HG02642 (cell line): Measurements from ENCODE around the gene OSBP.
"Not testable (repeated sequence)": the region's sequence is repeated elsewhere in the genome, so short reads cannot be mapped to it uniquely, and the experiment has no call there.

Source experiments
- ATAC-seq: cut with Tn5 transposase; IDR thresholded peaks from one replicate; pipeline ENCODE4 v1.9.1; 2021; ENCODE audit warnings: mild to moderate bottlenecking; ENCODE audit not compliant: unreplicated experiment, poor library complexity

Gene OSBP

DNA sequence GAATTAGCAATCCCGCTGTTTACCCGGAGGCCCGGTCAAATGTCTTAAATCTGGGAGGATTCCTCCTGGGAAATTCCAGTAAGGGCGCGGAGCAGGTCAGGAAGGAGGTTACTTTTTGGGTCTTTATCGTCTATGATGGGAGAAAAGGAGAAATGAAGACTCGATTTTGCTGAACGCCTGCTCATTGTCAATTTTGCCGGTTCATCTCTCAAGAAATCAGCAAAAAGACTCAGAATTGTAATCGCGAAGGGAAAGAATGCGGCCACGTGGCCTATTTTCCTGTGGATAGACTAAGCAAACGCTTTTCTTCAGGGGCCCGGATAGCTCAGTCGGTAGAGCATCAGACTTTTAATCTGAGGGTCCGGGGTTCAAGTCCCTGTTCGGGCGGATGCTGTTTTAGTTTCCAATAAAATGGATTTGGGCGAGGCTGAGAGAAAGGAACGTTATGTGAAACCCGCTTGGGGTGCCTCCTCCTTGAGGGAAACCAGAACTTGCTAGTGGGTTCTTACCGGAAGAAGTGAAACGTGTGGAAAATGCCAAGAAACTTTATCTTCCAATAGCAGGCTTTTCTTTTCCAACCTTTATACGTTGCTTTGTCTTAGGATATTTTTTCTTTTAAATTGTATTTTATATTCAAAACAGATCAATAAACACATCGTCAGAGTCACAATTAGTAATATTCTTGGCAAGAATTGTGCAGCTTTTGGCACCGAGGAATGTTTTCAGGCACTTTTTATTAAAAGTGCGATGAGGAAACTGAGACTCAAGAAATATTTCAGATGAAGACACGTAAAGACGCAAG lies 59.3 kb downstream of the OSBP start:
- peak; percentile 39 for ATAC-seq

DNA sequence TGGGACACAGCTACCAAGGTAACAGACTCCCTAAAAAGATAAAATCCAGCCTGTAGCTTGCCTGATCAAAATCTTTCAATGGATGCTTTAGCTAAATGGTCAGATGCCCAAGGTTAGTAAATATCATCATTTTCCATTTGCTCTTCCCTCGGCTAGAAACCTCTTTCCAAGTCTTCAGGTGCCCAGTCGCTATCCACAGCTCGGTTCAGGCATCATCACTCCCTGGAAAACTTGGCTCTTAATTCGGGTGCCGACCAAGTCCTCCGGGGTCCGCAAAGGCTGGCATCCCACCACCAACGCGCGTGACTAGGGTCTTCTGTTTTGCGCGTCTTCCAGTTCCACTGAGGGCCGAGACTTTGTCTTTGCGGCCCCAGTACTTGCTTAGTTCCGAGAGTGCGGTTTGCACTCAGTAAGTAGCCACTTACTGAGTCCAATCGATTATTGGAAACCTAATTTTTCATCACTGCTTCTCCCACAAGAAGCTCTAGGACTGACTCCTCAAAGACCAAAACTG lies 59.9 kb downstream of the OSBP start:
- ATAC-seq: no peak

DNA sequence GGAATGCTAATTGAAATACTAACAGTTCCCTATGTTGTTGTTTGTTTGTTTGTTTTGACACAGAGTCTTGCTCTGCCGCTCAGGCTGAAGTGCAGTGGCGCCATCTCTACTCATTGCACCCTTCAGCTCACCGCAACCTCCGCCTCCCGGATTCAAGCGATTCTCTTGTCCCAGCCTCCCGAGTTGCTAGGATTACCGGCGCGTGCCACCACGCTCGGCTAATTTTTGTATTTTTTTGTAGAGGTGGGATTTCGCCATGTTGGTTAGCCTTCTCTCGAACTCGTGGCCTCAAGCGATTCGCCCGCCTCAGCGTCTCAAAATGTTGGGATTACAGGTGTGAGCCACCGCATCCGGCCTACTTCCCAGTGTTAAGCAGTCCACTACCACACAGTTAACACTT lies 62.3 kb downstream of the OSBP start:
- ATAC-seq: no peak

DNA sequence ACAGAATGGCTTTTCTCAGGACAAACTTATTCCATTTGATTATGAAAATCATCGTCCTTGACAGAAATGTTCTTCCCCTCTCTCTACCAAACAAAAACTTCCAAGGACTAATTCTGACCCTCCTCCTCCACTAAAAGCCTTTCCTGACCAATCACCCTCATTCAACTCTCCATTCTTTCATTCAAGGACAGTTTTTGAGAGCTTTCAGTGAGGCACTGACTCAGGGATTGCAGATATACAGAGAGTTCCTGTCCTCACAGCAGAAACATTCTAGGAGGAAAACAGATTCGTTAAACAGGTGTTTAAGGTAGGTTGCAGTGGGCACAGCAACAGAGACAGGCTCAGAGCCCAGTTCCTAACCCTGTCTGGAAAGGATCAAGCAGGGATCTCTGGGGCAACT lies 62.7 kb downstream of the OSBP start:
- no peak for ATAC-seq

DNA sequence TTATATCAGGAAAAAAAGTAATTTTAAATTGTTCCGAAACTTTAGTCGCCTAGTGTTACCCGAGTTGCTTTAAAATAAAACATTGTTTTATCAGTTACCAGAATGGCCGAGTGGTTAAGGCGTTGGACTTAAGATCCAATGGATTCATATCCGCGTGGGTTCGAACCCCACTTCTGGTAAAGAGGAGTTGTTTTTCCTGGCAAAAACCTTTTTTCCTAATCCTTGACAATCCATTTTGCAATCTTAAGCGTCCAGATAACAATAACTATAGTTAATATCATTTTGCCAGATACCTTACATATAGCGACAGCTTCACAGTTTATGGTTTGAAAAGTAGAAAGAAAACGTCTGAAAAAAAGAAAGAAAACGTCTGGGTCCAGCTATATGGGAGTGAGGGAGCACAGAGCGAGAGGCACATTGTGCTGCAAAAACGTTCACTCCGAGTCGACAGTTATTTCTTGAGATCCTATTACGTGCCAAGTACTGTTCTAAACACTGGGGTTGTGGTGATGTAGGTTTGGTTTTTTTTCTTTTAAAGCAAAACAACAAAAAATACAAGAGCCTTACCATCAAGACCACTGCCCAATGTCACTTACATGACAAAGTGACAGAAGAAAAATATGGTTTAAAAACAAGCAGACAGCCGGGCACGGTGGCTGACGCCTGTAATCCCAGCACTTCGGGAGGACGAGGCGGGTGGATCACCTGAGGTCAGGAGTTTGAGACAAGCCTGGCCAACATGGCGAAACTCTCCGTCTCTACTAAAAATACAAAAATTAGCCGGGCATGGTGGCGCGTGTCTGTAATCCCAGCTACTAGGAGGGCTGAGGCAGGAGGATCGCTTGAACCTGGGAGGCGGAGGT lies 63.7 kb downstream of the OSBP start:
- ATAC-seq: no peak

DNA sequence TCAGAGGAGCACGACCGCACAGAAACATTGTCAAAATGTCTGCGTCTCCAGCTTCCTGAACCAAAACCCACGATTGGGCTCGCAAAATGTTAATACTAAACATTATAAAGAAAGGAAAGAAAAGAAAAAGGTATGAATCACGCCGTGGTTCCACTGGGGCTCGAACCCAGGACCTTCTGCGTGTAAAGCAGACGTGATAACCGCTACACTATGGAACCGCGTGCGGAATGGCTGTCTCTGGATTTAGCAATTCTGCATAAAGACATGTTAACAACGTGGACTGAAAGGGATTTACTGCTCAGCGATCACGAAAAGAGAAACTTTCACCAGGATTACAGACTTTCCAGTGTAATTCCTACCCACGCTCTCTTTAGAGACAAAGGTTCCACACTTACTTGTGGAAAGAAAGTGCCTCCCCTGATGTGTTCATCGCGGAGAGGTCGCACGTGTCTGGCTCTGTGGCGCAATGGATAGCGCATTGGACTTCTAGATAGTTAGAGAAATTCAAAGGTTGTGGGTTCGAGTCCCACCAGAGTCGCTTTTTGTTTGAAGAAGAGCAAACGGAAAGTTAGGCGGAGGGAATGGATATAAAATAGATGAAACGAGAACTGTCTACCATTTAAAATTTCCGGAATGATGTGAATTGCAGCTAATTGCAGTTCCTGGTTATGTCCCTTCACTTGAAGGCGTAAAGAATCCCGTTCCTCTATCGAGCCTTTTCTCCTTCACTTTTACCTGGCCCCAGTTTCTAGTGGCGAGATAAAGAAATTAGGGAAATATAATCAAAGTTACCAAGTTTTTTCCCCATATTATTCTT lies 64.5 kb downstream of the OSBP start:
- ATAC-seq: peak; percentile 45

DNA sequence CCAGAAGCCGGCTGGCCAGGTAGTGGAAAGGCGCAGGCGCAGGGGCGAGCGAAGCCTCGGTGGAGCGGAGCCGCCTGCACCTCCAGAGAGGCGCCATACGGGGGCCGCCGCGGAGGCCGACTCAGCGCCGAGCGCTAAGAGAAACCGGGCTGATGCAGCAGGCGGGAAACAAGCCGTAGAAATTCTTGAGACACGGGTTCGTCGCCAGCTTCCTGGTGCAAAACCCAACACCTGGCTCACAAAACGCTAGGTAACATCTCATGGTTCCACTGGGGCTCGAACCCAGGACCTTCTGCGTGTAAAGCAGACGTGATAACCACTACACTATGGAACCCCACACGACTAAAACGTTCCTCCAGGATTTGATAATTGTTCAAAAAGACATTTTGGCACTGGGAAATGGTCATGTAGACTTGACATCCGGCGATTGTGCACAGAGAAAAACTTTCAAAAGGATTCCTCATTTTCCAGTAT lies 65.2 kb downstream of the OSBP start:
- ATAC-seq: peak; percentile 96

DNA sequence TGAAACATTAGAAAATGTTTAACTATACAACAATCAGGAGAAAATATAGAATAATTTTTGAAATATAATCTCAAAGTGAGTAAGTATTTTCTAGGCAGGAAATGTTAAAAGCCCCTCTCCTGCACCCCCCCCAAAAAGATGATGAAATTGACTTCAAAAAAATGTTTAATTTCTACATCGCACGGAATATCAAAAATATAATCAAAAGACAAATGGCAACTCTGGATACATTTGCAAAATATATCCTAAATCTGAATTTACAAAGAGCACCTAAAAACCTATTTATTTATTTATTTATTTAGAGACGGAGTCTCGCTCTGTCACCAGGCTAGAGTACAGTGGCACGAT lies 67.3 kb downstream of the OSBP start:
- no peak for ATAC-seq

DNA sequence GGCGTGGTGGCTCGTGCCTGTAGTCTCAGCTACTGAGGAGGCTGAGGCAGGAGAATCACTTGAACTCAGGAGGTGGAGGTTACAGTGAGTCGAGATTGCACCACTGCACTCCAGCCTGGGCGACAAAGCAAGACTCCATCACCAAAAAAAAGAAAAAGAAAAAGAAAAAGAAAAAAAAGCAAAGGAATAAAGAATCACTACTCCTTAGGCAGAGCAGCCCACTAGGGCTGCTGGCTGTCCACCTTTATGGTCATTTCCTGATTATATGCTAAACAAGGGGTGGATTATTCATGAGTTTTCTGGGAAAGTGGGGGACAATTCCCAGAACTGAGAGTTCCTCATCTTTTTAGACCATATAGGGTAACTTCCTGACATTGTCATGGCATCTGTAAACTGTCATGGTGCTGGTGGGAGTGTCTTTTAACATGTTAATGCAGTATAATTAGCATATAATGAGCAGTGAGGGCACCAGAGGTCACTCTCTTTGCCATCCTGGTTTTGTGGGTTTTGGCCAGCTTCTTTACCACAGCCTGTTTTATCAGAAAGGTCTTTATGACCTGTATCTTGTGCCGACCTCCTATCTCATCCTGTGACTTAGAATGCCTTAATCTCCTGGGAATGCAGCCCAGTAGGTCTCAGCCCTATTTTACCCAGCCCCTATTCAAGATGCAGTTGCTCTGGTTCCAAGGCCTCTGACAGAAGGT lies 67.8 kb downstream of the OSBP start:
- ATAC-seq: not testable (repeated sequence)

DNA sequence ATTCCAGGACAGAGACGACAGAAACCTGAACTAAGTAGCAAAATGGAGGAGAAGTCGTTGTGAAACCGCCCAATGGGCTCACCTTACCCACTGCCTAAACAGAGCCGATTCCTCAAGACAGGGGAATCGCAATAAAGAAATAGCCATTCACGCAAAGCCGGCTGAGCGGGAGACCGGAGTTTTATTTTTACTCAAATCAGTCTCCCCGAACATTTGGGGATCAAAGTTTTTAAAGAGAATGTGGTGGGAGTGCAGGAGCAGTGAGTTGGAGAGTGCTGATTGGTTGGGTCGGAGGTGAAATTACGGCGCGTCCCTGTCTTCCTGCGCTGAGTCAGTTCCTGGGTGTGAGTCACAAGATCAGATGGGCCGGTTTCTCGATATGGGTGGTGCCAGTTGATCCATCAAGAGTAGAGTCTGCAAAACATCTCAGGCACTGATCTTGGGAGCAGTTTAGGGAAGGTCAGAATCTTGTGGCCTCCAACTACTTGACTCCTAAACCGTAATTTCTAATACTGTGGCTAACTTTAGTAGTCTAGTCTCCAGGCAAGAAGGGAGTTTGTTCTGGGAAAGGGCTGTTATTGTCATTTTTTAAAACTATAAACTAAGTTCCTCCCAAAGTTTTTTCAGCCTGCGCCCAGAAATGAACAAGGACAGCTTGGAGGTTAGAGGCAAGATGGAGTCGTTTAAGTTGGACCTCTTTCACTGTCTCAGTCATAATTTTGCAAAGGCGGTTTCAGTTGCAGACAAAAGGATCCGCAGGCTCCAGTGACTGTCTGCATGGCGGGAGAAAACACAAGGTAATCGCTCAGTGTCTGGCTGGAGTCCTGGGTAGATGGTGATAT lies 70.2 kb downstream of the OSBP start:
- ATAC-seq: no peak

DNA sequence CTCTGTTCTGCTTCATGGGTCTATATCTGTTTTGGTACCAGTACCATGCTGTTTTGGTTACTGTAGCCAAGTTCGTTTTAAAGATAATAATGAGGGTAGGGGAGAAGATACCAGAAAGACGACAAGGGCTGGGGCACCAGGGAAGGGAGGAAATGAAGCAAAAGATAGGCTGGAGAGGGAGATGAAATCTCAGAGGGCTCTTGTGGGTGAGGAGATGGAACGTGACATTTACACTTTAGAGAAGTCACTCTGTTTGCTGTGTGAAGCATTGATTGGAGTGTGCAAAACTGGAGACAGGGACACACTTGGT lies 70.8 kb downstream of the OSBP start:
- no peak for ATAC-seq

DNA sequence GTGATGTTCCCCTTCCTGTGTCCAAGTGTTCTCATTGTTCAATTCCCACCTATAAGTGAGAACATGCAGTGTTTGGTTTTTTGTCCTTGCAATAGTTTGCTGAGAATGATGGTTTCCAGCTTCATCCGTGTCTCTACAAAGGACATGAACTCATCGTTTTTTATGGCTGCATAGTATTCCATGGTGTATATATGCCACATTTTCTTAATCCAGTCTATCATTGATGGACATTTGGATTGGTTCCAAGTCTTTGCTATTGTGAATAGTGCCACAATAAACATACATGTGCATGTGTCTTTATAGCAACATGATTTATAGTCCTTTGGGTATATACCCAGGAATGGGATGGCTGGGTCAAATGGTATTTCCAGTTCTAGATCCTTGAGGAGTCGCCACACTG lies 71.9 kb downstream of the OSBP start:
- not testable (repeated sequence) for ATAC-seq

DNA sequence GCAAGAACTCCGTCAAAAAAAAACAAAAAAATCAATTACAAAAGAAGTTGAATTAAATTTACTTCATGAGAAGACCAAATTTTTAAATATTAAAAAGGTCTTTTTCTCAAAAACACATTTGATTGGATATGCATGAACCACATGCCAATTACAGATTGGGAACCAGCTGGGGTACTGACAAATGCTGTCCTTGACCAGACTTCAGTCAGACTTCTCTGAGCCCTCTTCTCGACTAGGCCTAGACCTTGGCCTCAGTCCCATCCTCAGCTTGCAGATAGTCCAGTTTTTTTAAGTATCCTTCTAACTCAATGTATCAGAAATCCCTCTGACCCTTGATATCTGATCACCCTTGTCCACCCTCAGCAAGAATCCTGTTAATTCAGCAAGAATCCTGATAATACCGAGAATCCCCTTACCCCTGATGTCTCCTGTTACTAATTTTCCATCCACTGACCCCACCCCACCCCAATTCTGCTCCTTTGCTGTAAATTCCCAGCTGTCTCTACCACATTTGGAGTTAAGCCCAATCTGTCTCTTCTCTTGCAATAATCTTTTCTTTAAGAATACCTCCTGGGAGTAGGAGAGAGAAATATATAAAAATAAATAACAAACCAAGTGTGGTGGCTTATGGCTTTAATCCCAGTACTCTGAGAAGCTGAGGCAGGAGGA lies 73.3 kb downstream of the OSBP start:
- no peak for ATAC-seq

DNA sequence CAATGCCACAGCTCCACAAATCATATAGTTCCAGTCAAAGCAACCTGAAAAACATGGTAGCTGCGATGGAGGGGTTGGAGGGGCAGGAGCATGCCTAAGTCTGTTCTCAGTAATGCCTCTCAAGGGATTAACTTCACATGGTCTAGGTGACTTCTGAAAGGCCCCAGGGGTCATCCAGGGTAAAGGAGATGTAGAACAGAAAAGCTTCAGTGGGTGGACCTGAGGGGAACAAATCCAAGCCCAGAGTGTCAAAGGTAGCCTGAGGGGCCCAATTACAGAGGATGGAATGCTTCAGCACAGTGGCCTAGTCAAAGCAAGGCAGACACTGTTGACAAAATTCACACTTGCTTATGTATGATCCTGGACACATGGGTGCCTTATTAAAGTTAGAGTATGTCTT lies 80.9 kb downstream of the OSBP start:
- ATAC-seq: no peak

DNA sequence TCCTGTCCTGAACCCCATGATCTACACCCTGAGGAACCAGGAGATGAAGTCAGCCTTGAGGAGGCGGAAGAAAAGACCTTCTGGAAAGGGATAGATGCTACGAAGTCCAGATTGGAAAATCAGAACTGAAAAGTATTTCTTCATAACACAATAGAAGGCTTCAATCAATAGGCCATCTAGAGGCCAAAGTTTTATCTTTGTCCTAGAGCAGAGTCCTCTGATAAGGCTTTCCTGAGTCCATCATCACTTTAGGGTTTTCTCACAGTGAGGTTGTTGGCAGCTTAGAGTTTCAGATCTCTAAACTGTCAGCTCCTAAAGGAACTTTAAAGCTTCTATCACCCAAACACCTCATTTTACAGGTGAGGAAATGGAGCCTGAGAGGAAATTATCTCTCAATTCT lies 83.0 kb downstream of the OSBP start:
- ATAC-seq: no peak

DNA sequence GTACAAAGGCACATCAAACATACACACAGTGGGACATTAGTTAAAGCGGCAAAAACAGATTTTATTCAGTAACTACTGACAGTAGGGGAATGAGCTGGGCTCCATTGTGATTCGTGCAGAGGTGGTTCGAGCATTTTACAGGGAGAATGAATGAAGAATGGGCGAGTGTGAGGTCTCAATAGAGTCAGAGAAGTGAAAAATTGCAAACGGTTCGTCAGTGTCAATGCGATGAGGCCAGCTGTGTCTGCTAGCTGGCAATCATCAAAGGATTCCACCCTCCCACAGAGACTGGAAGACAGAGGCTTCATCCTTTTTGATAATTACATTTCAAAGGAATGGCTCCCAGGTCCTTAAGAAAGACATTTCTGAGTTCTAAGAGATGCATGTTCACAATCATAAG lies 86.9 kb downstream of the OSBP start:
- no peak for ATAC-seq
